SK-N-SH treated with all-trans-retinoic acid at 6 μM for 48 hours (cell line): ENCODE data around the gene DOCK1.

Experiments
- ATAC-seq: fragments of 200-7000 bp; cut with Tn5 transposase; 3 replicates; pipeline ENCODE4 v1.9.1; 2020; ENCODE audit warnings: mild to moderate bottlenecking, moderate library complexity
- ARNTL ChIP-seq: fragments of 450-650 bp; formaldehyde crosslinking; IDR thresholded peaks from 2 replicates; pipeline ENCODE4 v1.5.0; 2020; ENCODE audit warnings: low read depth, mild to moderate bottlenecking, moderate library complexity, borderline replicate concordance
- BACH2 ChIP-seq: fragments of 250-450 bp; sonication (Bioruptor Pico); IDR thresholded peaks from 2 replicates; pipeline ENCODE4 v1.9.0; 2021; ENCODE audit warnings: mild to moderate bottlenecking, borderline replicate concordance
- CREB5 ChIP-seq: fragments of 250-450 bp; sonication (Bioruptor Pico); IDR thresholded peaks from 2 replicates; pipeline ENCODE4 v1.5.1; 2020; ENCODE audit warnings: low read depth, mild to moderate bottlenecking, moderate library complexity
- CSDC2 ChIP-seq: fragments of 250-450 bp; sonication (Bioruptor Pico); IDR thresholded peaks from 2 replicates; pipeline ENCODE4 v1.5.0; 2020; ENCODE audit warnings: mild to moderate bottlenecking, moderate library complexity
- ESRRG ChIP-seq: fragments of 250-450 bp; sonication (Bioruptor Pico); IDR thresholded peaks from 2 replicates; pipeline ENCODE4 v1.6.1; 2021; ENCODE audit warnings: mild to moderate bottlenecking
- GLIS3 ChIP-seq: fragments of 250-450 bp; sonication (Bioruptor Pico); IDR thresholded peaks from 2 replicates; pipeline ENCODE4 v1.5.0; 2020; ENCODE audit warnings: mild to moderate bottlenecking, moderate library complexity
- ISL1 ChIP-seq: fragments of 250-450 bp; sonication (Bioruptor Pico); IDR thresholded peaks from 2 replicates; pipeline ENCODE4 v2.1.2; 2022; ENCODE audit warnings: mild to moderate bottlenecking, moderate library complexity
- OSR1 ChIP-seq: fragments of 250-450 bp; sonication (Bioruptor Pico); IDR thresholded peaks from 2 replicates; pipeline ENCODE4 v1.8.0; 2022; ENCODE audit warnings: moderate library complexity, mild to moderate bottlenecking, inconsistent platforms
- POU6F1 ChIP-seq: fragments of 250-450 bp; sonication (Bioruptor Pico); IDR thresholded peaks from 2 replicates; pipeline ENCODE4 v1.8.0; 2021; ENCODE audit warnings: low read depth, mild to moderate bottlenecking, moderate library complexity, borderline replicate concordance
- PPARA ChIP-seq: fragments of 250-450 bp; sonication (Bioruptor Pico); IDR thresholded peaks from 2 replicates; pipeline ENCODE4 v1.5.0; 2020; ENCODE audit warnings: mild to moderate bottlenecking, borderline replicate concordance
- RARB ChIP-seq: fragments of 250-450 bp; sonication (Bioruptor Pico); IDR thresholded peaks from 2 replicates; pipeline ENCODE4 v1.8.0; 2021; ENCODE audit warnings: mild to moderate bottlenecking, moderate library complexity
- SNAI2 ChIP-seq: fragments of 250-450 bp; sonication (Bioruptor Pico); IDR thresholded peaks from 2 replicates; pipeline ENCODE4 v1.5.0; 2020; ENCODE audit warnings: mild to moderate bottlenecking, moderate library complexity
- TCF4 ChIP-seq: fragments of 250-450 bp; sonication (Bioruptor Pico); IDR thresholded peaks from 2 replicates; pipeline ENCODE4 v1.8.0; 2021; ENCODE audit warnings: mild to moderate bottlenecking, moderate library complexity, borderline replicate concordance
- TOX ChIP-seq: fragments of 250-450 bp; sonication (Bioruptor Pico); IDR thresholded peaks from 2 replicates; pipeline ENCODE4 v1.8.0; 2021; ENCODE audit warnings: mild to moderate bottlenecking, moderate library complexity, borderline replicate concordance
- TSHZ2 ChIP-seq: fragments of 250-450 bp; sonication (Bioruptor Pico); IDR thresholded peaks from 2 replicates; pipeline ENCODE4 v1.5.0; 2020; ENCODE audit warnings: mild to moderate bottlenecking, moderate library complexity
- ZC3H10 ChIP-seq: fragments of 250-450 bp; sonication (Bioruptor Pico); IDR thresholded peaks from 2 replicates; pipeline ENCODE4 v1.5.1; 2021; ENCODE audit warnings: mild to moderate bottlenecking, moderate library complexity
- ZFP3 ChIP-seq: fragments of 250-450 bp; sonication (Bioruptor Pico); IDR thresholded peaks from 2 replicates; pipeline ENCODE4 v1.5.0; 2020; ENCODE audit warnings: mild to moderate bottlenecking, moderate library complexity
- ZFP30 ChIP-seq: fragments of 450-650 bp; formaldehyde crosslinking; IDR thresholded peaks from 2 replicates; pipeline ENCODE4 v1.5.0; 2022; ENCODE audit warnings: mild to moderate bottlenecking, moderate library complexity
- ZNF565 ChIP-seq: fragments of 450-650 bp; formaldehyde crosslinking; conservative IDR thresholded peaks from 2 replicates; pipeline ENCODE4 v1.5.0; 2020; ENCODE audit warnings: low read depth, mild to moderate bottlenecking, moderate library complexity
- ZNF70 ChIP-seq: fragments of 450-650 bp; formaldehyde crosslinking; IDR thresholded peaks from 2 replicates; pipeline ENCODE4 v1.5.0; 2020; ENCODE audit warnings: mild to moderate bottlenecking, moderate library complexity
- ZNF8 ChIP-seq: fragments of 450-650 bp; formaldehyde crosslinking; IDR thresholded peaks from 2 replicates; pipeline ENCODE4 v1.5.0; 2020; ENCODE audit warnings: mild to moderate bottlenecking, moderate library complexity

DOCK1 gene

GRCh38 chr10:127151981-127152699 lies 246.9 kb downstream of the DOCK1 start:
- no peak for ATAC-seq
- TF ChIP-seq BACH2 (CRISPR knock-in tag), result no peak
- TF ChIP-seq ZFP3 (CRISPR knock-in tag), result no peak
- TF ChIP-seq TOX (CRISPR knock-in tag), result no peak
- TF ChIP-seq ESRRG (CRISPR knock-in tag), result no peak
- TF ChIP-seq TSHZ2 (CRISPR knock-in tag), result no peak
- no peak for TF ChIP-seq ARNTL (CRISPR knock-in tag)
- no peak for TF ChIP-seq OSR1 (CRISPR knock-in tag)
- no peak for TF ChIP-seq ZFP30
- no peak for TF ChIP-seq PPARA (CRISPR knock-in tag)
- TF ChIP-seq ZC3H10 (CRISPR knock-in tag), result no peak
- TF ChIP-seq ZNF565, result no peak
- no peak for TF ChIP-seq CSDC2 (CRISPR knock-in tag)
- no peak for TF ChIP-seq POU6F1 (CRISPR knock-in tag)
- no peak for TF ChIP-seq ZNF8
- no peak for TF ChIP-seq GLIS3
- no peak for TF ChIP-seq ZNF70 (CRISPR knock-in tag)

- TF ChIP-seq TSHZ2 (CRISPR knock-in tag) (no peak), ESRRG (CRISPR knock-in tag) (no peak), TOX (CRISPR knock-in tag) (no peak)
These were observed 248.0 kb downstream of the DOCK1 start for GRCh38 chr10:127153181-127153580.

GRCh38 chr10:127154831-127155620 lies 249.8 kb downstream of the DOCK1 start:
- TF ChIP-seq CREB5 (CRISPR knock-in tag) (no peak), TCF4 (no peak), RARB (no peak), TSHZ2 (CRISPR knock-in tag) (no peak), CSDC2 (CRISPR knock-in tag) (no peak), ZNF565 (no peak), TOX (CRISPR knock-in tag) (no peak), PPARA (CRISPR knock-in tag) (no peak), ISL1 (CRISPR knock-in tag) (no peak), BACH2 (CRISPR knock-in tag) (no peak), SNAI2 (CRISPR knock-in tag) (no peak)
- no peak for ATAC-seq

More at GRCh38 chr10:127153181-127153580, 248.0 kb downstream of the DOCK1 start:
- no peak for ATAC-seq
